Tibial nerve (tissue), 4 donors: ENCODE data around the gene DHRS9. TPM values are rescaled to one million over a fixed set of nuclear protein-coding genes. Genes with fewer than 3 reads are reported as not detected.
A peak's percentile ranks its signal among the peaks of the same experiment; 100 is the strongest.

Experiments
- DNase-seq, 2 donors: peaks; one replicate each; pipeline ENCODE4 v3.0.0-alpha.2; 2019; ENCODE audit warnings: low spot score in 2 of 2
- H3K27ac ChIP-seq, 4 donors: fragments of 200-600 bp; sonication (generic) in 3 of 4; one replicate each; pipeline ENCODE4 v1.5.1; 2017 to 2019; ENCODE audit warnings: mild to moderate bottlenecking in 1 of 4
- H3K27me3 ChIP-seq, 2 donors: fragments of 200-600 bp; sonication (generic) in 1 of 2; one replicate each; pipeline versions ENCODE4 v1.5.1 to v1.6.0; 2017 to 2019
- H3K36me3 ChIP-seq, 3 donors: fragments of 200-600 bp; sonication (generic); one replicate each; pipeline ENCODE4 v1.5.1; 2018 to 2019
- H3K4me1 ChIP-seq, 4 donors: fragments of 200-600 bp; sonication (generic) in 3 of 4; one replicate each; pipeline ENCODE4 v1.5.1; 2017 to 2019
- H3K4me3 ChIP-seq, 4 donors: fragments of 200-600 bp; sonication (generic) in 3 of 4; one replicate each; pipeline ENCODE4 v1.5.1; 2017 to 2019; ENCODE audit warnings: mild to moderate bottlenecking in 1 of 4, moderate library complexity in 1 of 4
- H3K9me3 ChIP-seq, 4 donors: fragments of 200-600 bp; sonication (generic) in 3 of 4; one replicate each; pipeline ENCODE4 v1.5.1; 2017 to 2019
- CTCF ChIP-seq, 5 experiments: fragments of 200-600 bp in 3 of 5; fragments of 450-650 bp in 2 of 5; sonication (generic) in 3 of 5; IDR thresholded peaks; one replicate each; pipeline ENCODE4 v1.5.1; 2016 to 2019; ENCODE audit warnings: antibody characterized with exemption in 5 of 5, mild to moderate bottlenecking in 3 of 5, moderate library complexity in 2 of 5
- EP300 ChIP-seq, 2 donors: sonication (generic); formaldehyde crosslinking; IDR thresholded peaks; one replicate each; pipeline ENCODE4 v1.6.1; 2017; ENCODE audit warnings: antibody characterized with exemption in 2 of 2, mild to moderate bottlenecking in 1 of 2
- POLR2A ChIP-seq, 2 donors: fragments of 450-650 bp; IDR thresholded peaks; one replicate each; pipeline ENCODE4 v1.6.1; 2017; ENCODE audit warnings: antibody characterized with exemption in 2 of 2, mild to moderate bottlenecking in 2 of 2, moderate library complexity in 2 of 2
- WGBS, 2 donors: methylation state at CpG; one replicate each; pipeline ENCODE4 v1.1.5; 2018; 5-methylcytosine and 5-hydroxymethylcytosine counted together
- total RNA-seq, 4 donors: library from RNA; depleted of rRNA; stranded (reverse); fragments of >200 nt; gene quantifications; one replicate each; pipeline ENCODE4 v1.1.0, GENCODE V29; 2016

DHRS9 gene
- total RNA-seq, 4 donors from 2014 or later, result 0.21 to 0.59 (median 0.22) TPM; not detected in 1

GRCh38 chr2:169038338-169038757 lies 31.0 kb upstream of the DHRS9 start:
- Histone ChIP-seq H3K27me3 (no peaks in the 10 kb centered on the region), H3K4me1 (no peaks in the 10 kb centered on the region), H3K36me3 (no peaks in the 10 kb centered on the region), H3K27ac (no peak overlapping the region), H3K4me3 (no peak overlapping the region), H3K9me3 (peaks cover 0 to 16% (median 0%) of the 10 kb centered on the region in 4 donors)
- WGBS, 2 donors, result 73 to 87% methylated on average over 2 of the region's 2 CpGs
- DNase-seq, result no peak
- TF ChIP-seq EP300 (IDR thresholded peaks at IDR 0.05) (peak in 1 of 2 donors; percentile 9), CTCF (IDR thresholded peaks at IDR 0.05) (no peak), POLR2A (IDR thresholded peaks at IDR 0.05) (no peak)

GRCh38 chr2:169039702-169040101 lies 29.7 kb upstream of the DHRS9 start:
- WGBS, 2 donors, result 74 to 78% methylated on average over 4 of the region's 4 CpGs
- Histone ChIP-seq H3K36me3 (no peaks in the 10 kb centered on the region), H3K4me1 (no peaks in the 10 kb centered on the region), H3K27ac (no peak overlapping the region), H3K9me3 (peaks cover 0 to 23% (median 0%) of the 10 kb centered on the region in 4 donors), H3K4me3 (no peak overlapping the region), H3K27me3 (no peaks in the 10 kb centered on the region)
- DNase-seq, result no peak
- no peak for TF ChIP-seq EP300 (IDR thresholded peaks at IDR 0.05)
- no peak for TF ChIP-seq POLR2A (IDR thresholded peaks at IDR 0.05)
- TF ChIP-seq CTCF (IDR thresholded peaks at IDR 0.05), result no peak

GRCh38 chr2:169041594-169041993 lies 27.8 kb upstream of the DHRS9 start:
- no peaks in the 10 kb centered on the region for H3K4me1 ChIP-seq
- 68 to 76% methylated on average over 1 of the region's 1 CpG for WGBS, 2 donors
- no peaks in the 10 kb centered on the region for H3K27me3 ChIP-seq
- no peaks in the 10 kb centered on the region for H3K36me3 ChIP-seq
- no peak for DNase-seq
- no peak overlapping the region for H3K4me3 ChIP-seq
- H3K27ac ChIP-seq, result no peak overlapping the region
- peaks cover 0 to 27% (median 0%) of the 10 kb centered on the region in 4 donors for H3K9me3 ChIP-seq
- TF ChIP-seq EP300 (IDR thresholded peaks at IDR 0.05), result no peak
- TF ChIP-seq CTCF (IDR thresholded peaks at IDR 0.05), result no peak
- TF ChIP-seq POLR2A (IDR thresholded peaks at IDR 0.05), result no peak

GRCh38 chr2:169042856-169043255 lies 26.5 kb upstream of the DHRS9 start:
- no peak overlapping the region for H3K4me3 ChIP-seq
- H3K36me3 ChIP-seq, result no peaks in the 10 kb centered on the region
- DNase-seq, result no peak
- H3K4me1 ChIP-seq, result no peaks in the 10 kb centered on the region
- no peaks in the 10 kb centered on the region for H3K27me3 ChIP-seq
- no peak overlapping the region for H3K27ac ChIP-seq
- peaks cover 0 to 28% (median 0%) of the 10 kb centered on the region in 4 donors for H3K9me3 ChIP-seq
- WGBS, 2 donors, result 86 to 97% methylated on average over 1 of the region's 1 CpG
- TF ChIP-seq EP300 (IDR thresholded peaks at IDR 0.05) (no peak), POLR2A (IDR thresholded peaks at IDR 0.05) (no peak)

- peaks cover 0 to 28% (median 0%) of the 10 kb centered on the region in 4 donors for H3K9me3 ChIP-seq
- 78 to 92% methylated on average over 4 of the region's 4 CpGs for WGBS, 2 donors
- no peak for TF ChIP-seq CTCF (IDR thresholded peaks at IDR 0.05)
- TF ChIP-seq POLR2A (IDR thresholded peaks at IDR 0.05), result no peak
- no peak for TF ChIP-seq EP300 (IDR thresholded peaks at IDR 0.05)
- H3K4me1 ChIP-seq, result no peaks in the 10 kb centered on the region
- DNase-seq, result no peak
- no peak overlapping the region for H3K27ac ChIP-seq
- H3K4me3 ChIP-seq, result no peak overlapping the region
- H3K27me3 ChIP-seq, result no peaks in the 10 kb centered on the region
- H3K36me3 ChIP-seq, result no peaks in the 10 kb centered on the region
These were observed 22.8 kb upstream of the DHRS9 start for GRCh38 chr2:169046440-169047151.
